ENCODE results near the gene TIMELESS. TPM values are rescaled to one million over a fixed set of nuclear protein-coding genes. Genes with fewer than 3 reads are reported as not detected.

The TIMELESS gene
- total RNA-seq, 2 donors from 2014 or later: 8.0 to 12.3 TPM

GRCh38 chr12:56469007-56469930 lies 20.0 kb upstream of the TIMELESS start:
- Histone ChIP-seq H3K4me1 (replicated peaks) (peaks cover 3% of the 10 kb centered on the region), H3K4me3 (peak overlapping the region; percentile 67 to 81), H3K36me3 (no peaks in the 10 kb centered on the region), H3K27ac (peak overlapping the region; percentile 81 to 85), H3K9me3 (no peaks in the 10 kb centered on the region), H3K27me3 (replicated peaks; ENCODE audit: insufficient read depth) (no peaks in the 10 kb centered on the region)
- no peak for TF ChIP-seq POLR2AphosphoS5 (IDR thresholded peaks at IDR 0.05)
- TF ChIP-seq, protein P1, sequence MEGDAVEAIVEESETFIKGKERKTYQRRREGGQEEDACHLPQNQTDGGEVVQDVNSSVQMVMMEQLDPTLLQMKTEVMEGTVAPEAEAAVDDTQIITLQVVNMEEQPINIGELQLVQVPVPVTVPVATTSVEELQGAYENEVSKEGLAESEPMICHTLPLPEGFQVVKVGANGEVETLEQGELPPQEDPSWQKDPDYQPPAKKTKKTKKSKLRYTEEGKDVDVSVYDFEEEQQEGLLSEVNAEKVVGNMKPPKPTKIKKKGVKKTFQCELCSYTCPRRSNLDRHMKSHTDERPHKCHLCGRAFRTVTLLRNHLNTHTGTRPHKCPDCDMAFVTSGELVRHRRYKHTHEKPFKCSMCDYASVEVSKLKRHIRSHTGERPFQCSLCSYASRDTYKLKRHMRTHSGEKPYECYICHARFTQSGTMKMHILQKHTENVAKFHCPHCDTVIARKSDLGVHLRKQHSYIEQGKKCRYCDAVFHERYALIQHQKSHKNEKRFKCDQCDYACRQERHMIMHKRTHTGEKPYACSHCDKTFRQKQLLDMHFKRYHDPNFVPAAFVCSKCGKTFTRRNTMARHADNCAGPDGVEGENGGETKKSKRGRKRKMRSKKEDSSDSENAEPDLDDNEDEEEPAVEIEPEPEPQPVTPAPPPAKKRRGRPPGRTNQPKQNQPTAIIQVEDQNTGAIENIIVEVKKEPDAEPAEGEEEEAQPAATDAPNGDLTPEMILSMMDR (IDR thresholded peaks at IDR 0.05): no peak
- TF ChIP-seq POLR2A (IDR thresholded peaks at IDR 0.05): no peak
- WGBS: 35% methylated on average over 19 of the region's 19 CpGs
- DNase-seq (ENCODE audit: low spot score): no peak
- intact Hi-C loops (cut with DNase I): loop anchor here (5.0 to 10.0 kb wide), 2 partner anchors 274 to 342 kb away; partner anchors contain the start of gene ESYT1

- WGBS: under 1% methylated on average over 43 of the region's 43 CpGs
- Histone ChIP-seq H3K36me3 (no peaks in the 10 kb centered on the region), H3K9me3 (no peaks in the 10 kb centered on the region), H3K4me3 (peak within 1 kb of the TSS; percentile 67 to 81), H3K27me3 (replicated peaks; ENCODE audit: insufficient read depth) (no peaks in the 10 kb centered on the region), H3K27ac (peak within 1 kb of the TSS; percentile 81 to 85), H3K4me1 (replicated peaks) (peaks cover 3% of the 10 kb centered on the region)
- intact Hi-C loops (cut with DNase I): loop anchor here (5.0 to 10.0 kb wide), 2 partner anchors 274 to 341 kb away; partner anchors contain the start of gene ESYT1
- TF ChIP-seq POLR2A (IDR thresholded peaks at IDR 0.05) (peak; percentile 79), POLR2AphosphoS5 (IDR thresholded peaks at IDR 0.05) (peak; percentile 99)
- TF ChIP-seq, protein P1 (IDR thresholded peaks at IDR 0.05): peak in 3 of 4 experiments; percentile 61 to 70 (median 62)
- peak; percentile 92 for DNase-seq (ENCODE audit: low spot score)
These were observed 19.2 kb upstream of the TIMELESS start, which contains the start of gene SPRYD4 for GRCh38 chr12:56468216-56469006. TSS of gene SPRYD4 (plus strand) at chr12:56468578. CDS start at chr12:56468592, 14 bp downstream.

DNA sequence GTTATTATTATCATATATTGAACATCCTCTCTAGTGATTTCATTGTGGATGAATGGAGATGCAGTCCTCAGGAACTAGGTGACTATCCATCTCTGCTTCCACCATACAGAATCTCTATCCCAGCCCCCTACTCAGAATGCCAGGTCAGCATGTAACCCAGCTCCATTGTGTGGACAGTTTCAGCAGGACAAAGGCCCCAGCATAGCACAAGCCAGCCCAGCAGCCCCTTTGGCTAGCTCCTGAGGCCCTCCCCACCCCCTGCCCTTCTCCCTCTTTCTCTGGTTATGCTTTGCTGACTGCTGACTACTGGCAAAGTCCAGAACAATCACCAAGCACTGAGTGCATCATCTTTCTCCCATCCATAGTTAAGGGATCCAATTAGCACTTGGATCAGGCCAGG lies 13.3 kb upstream of the TIMELESS start:
- Histone ChIP-seq H3K4me1 (replicated peaks) (no peaks in the 10 kb centered on the region), H3K4me3 (no peak overlapping the region), H3K36me3 (no peaks in the 10 kb centered on the region), H3K27ac (no peak overlapping the region), H3K9me3 (no peaks in the 10 kb centered on the region), H3K27me3 (replicated peaks; ENCODE audit: insufficient read depth) (no peaks in the 10 kb centered on the region)
- intact Hi-C loops (cut with DNase I): loop anchor here (5.0 to 10.0 kb wide), 2 partner anchors 145 to 268 kb away; partner anchors contain the start of gene CNPY2
- DNase-seq (ENCODE audit: low spot score): no peak
- TF ChIP-seq POLR2AphosphoS5 (IDR thresholded peaks at IDR 0.05): no peak
- TF ChIP-seq POLR2A (IDR thresholded peaks at IDR 0.05): no peak
- TF ChIP-seq, protein P1 (IDR thresholded peaks at IDR 0.05): no peak

- WGBS: 89% methylated on average over 11 of the region's 11 CpGs
- intact Hi-C loops (cut with DNase I): loop anchor here (5.0 to 10.0 kb wide), 2 partner anchors 144 to 267 kb away; partner anchors contain the start of gene CNPY2
These were observed 12.3 kb upstream of the TIMELESS start for GRCh38 chr12:56461235-56462159.

More at GRCh38 chr12:56461235-56462159, 12.3 kb upstream of the TIMELESS start:
- TF ChIP-seq, protein P1 (IDR thresholded peaks at IDR 0.05): no peak
- no peak for TF ChIP-seq POLR2AphosphoS5 (IDR thresholded peaks at IDR 0.05)
- no peak for TF ChIP-seq POLR2A (IDR thresholded peaks at IDR 0.05)
- Histone ChIP-seq H3K9me3 (no peaks in the 10 kb centered on the region), H3K36me3 (no peaks in the 10 kb centered on the region), H3K4me1 (replicated peaks) (no peaks in the 10 kb centered on the region), H3K27me3 (replicated peaks; ENCODE audit: insufficient read depth) (no peaks in the 10 kb centered on the region), H3K27ac (no peak overlapping the region), H3K4me3 (no peak overlapping the region)
- DNase-seq (ENCODE audit: low spot score): no peak

All from prostate gland (tissue), 2 donors.